ENCODE results near the gene GALNT16.

- peak; percentile 27 to 61 (median 50) for TF ChIP-seq CTCF (IDR thresholded peaks at IDR 0.05)
- no peak for TF ChIP-seq POLR2A (IDR thresholded peaks at IDR 0.05)
Observed at GRCh38 chr14:69346710-69347109, 86.8 kb downstream of the GALNT16 start.

Data from heart left ventricle (tissue), 13 donors.